Hippocampal formation (tissue), 2 donors: Measurements from ENCODE around the gene SCP2.

ENCODE experiments used
- DNase-seq, 2 donors: peaks; one replicate each; lab custom pipeline; 2025; lab: John Stamatoyannopoulos, UW

Gene SCP2

GRCh38 chr1:53037159-53037558, 110.1 kb downstream of the SCP2 start:
- no peak for DNase-seq

GRCh38 chr1:53038566-53038965, 111.5 kb downstream of the SCP2 start:
- DNase-seq: no peak

GRCh38 chr1:53043271-53043670, 116.2 kb downstream of the SCP2 start:
- no peak for DNase-seq

- DNase-seq: no peak
Observed at GRCh38 chr1:53044926-53045325, 117.8 kb downstream of the SCP2 start.

- no peak for DNase-seq
Observed at GRCh38 chr1:53046930-53047329, 119.9 kb downstream of the SCP2 start.

- no peak for DNase-seq
Observed at GRCh38 chr1:53047737-53048736, 121.0 kb downstream of the SCP2 start.

- DNase-seq: peak; percentile 22 to 44
Observed at GRCh38 chr1:53048960-53049573, 122.0 kb downstream of the SCP2 start.

- no peak for DNase-seq
Observed at GRCh38 chr1:53049574-53049967, 122.5 kb downstream of the SCP2 start.

- no peak for DNase-seq
Observed at GRCh38 chr1:53050310-53050709, 123.2 kb downstream of the SCP2 start.

- no peak for DNase-seq
Observed at GRCh38 chr1:53051676-53052075, 124.6 kb downstream of the SCP2 start.

- no peak for DNase-seq
Observed at GRCh38 chr1:53057127-53057526, 130.1 kb downstream of the SCP2 start.

GRCh38 chr1:53060579-53060978, 133.5 kb downstream of the SCP2 start:
- DNase-seq: no peak

GRCh38 chr1:53061123-53061858, 134.2 kb downstream of the SCP2 start:
- DNase-seq: no peak

- DNase-seq: no peak
Observed at GRCh38 chr1:53061859-53062707, 135.0 kb downstream of the SCP2 start, which contains the start of gene PODN. PODN (plus strand) TSS chr1:53062213; CDS start chr1:53069856, 7,643 bp downstream.

GRCh38 chr1:53062708-53063591, 135.9 kb downstream of the SCP2 start:
- DNase-seq: no peak

GRCh38 chr1:53063744-53064515, 136.9 kb downstream of the SCP2 start:
- no peak for DNase-seq

GRCh38 chr1:53065391-53065790, 138.3 kb downstream of the SCP2 start:
- DNase-seq: no peak

GRCh38 chr1:53066488-53066887, 139.4 kb downstream of the SCP2 start:
- DNase-seq: no peak

GRCh38 chr1:53066891-53067738, 140.0 kb downstream of the SCP2 start:
- no peak for DNase-seq
